ENCODE measurements around the gene PTDSS2. TPM values are rescaled to one million over a fixed set of nuclear protein-coding genes. Genes with fewer than 3 reads are reported as not detected.

The PTDSS2 gene
- total and polyA plus RNA-seq, 7 donors: 4.8 to 76.2 (median 30.1) TPM

DNA sequence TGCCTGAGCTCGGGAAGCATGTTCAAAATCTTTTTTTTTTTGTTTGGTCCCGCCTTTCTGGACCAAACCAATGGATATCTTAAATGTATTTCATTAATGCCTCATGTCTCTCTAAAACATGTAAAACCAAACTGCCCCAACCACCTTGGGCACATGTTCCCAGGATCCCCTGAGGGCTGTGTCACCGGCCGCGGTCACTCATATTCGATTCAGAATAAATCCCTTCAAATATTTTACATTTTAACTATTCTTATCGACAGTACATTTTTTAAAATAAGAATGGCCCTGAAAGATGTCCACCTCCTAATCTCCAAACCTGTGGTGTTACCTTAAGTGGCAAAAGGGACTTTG is 54.9 kb downstream of the PTDSS2 start:
- DNase-seq: no peak
- no peaks in the 10 kb centered on the region for H3K9me3 ChIP-seq
- peaks cover 0 to 54% (median 48%) of the 10 kb centered on the region in 4 donors for H3K4me1 ChIP-seq
- WGBS, 2 donors: 72 to 75% methylated on average over 7 of the region's 7 CpGs
- H3K27ac ChIP-seq: peak overlapping the region; percentile 97 to 100 (median 99)
- H3K27me3 ChIP-seq: no peaks in the 10 kb centered on the region
- peak overlapping the region in 3 of 4 donors; percentile 53 to 91 (median 56) for H3K4me3 ChIP-seq
- no peak for TF ChIP-seq CTCF (IDR thresholded peaks at IDR 0.05)
- no peak for TF ChIP-seq EP300 (IDR thresholded peaks at IDR 0.05)
- no peak for TF ChIP-seq POLR2A (IDR thresholded peaks at IDR 0.05)
- no peak for TF ChIP-seq POLR2AphosphoS5 (IDR thresholded peaks at IDR 0.05)
- peaks cover 14 to 28% (median 17%) of the 10 kb centered on the region in 4 donors for H3K36me3 ChIP-seq
- intact Hi-C loops (cut with DNase I): loop anchor here (5.0 to 10.0 kb wide), 2 partner anchors 200 to 298 kb away; partner anchors contain the start of genes BET1L, IFITM2 and RIC8A

DNA sequence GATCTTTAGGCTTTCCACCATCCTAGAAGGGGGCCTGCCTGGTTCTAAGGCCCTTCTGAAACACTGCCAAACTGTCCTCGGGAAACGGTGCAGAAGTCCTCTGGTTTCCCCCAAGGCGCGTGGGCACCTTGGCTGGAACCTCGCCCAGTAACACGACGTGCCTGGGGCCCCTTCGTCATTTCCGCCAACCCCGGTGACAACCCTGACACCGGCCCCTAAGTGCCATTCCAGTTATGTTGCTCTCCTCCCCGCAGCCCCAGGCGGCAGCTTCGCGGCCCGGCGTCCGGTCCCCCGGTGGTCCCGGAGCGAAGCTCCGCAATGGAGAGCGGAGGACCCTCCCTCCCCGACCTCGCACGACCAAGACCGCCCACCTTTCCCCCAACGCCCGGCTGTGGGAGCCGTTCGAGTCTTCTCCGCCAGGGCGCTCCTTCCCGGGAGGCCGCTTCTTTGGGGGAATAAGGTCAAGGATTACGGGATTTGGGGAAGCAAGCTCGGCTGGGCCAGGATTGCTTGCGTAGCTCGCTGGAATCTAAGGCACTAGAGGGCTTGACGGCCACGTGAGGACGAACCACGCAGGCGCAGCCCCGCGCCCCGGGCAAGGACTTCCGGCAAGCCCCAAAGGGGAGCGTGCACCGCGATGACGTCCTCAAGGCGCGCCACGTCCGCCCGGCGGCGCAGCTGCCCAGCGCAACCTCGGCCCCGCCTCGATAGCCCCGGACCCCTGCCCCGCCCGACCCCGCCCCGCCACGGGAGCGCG is 56.3 kb downstream of the PTDSS2 start:
- no peaks in the 10 kb centered on the region for H3K9me3 ChIP-seq
- H3K4me3 ChIP-seq: peak overlapping the region; percentile 70 to 94 (median 92)
- H3K36me3 ChIP-seq: peaks cover 0 to 26% (median 4%) of the 10 kb centered on the region in 4 donors
- TF ChIP-seq CTCF (IDR thresholded peaks at IDR 0.05): no peak
- peak in 1 of 2 donors; percentile 59 for TF ChIP-seq POLR2A (IDR thresholded peaks at IDR 0.05)
- TF ChIP-seq POLR2AphosphoS5 (IDR thresholded peaks at IDR 0.05): peak; percentile 38 to 87 (median 78)
- peak in 2 of 4 donors; percentile 77 to 82 for TF ChIP-seq EP300 (IDR thresholded peaks at IDR 0.05)
- H3K4me1 ChIP-seq: peaks cover 0 to 54% (median 48%) of the 10 kb centered on the region in 4 donors
- no peaks in the 10 kb centered on the region for H3K27me3 ChIP-seq
- intact Hi-C loops (cut with DNase I): loop anchor here (2.0 to 10.0 kb wide), 4 partner anchors 58 to 299 kb away; partner anchors contain the start of genes BET1L, IFITM2 and RIC8A
- DNase-seq: peak; percentile 99
- peak overlapping the region; percentile 97 to 100 (median 99) for H3K27ac ChIP-seq
- 0% methylated on average over 71 of the region's 71 CpGs for WGBS, 2 donors

DNA sequence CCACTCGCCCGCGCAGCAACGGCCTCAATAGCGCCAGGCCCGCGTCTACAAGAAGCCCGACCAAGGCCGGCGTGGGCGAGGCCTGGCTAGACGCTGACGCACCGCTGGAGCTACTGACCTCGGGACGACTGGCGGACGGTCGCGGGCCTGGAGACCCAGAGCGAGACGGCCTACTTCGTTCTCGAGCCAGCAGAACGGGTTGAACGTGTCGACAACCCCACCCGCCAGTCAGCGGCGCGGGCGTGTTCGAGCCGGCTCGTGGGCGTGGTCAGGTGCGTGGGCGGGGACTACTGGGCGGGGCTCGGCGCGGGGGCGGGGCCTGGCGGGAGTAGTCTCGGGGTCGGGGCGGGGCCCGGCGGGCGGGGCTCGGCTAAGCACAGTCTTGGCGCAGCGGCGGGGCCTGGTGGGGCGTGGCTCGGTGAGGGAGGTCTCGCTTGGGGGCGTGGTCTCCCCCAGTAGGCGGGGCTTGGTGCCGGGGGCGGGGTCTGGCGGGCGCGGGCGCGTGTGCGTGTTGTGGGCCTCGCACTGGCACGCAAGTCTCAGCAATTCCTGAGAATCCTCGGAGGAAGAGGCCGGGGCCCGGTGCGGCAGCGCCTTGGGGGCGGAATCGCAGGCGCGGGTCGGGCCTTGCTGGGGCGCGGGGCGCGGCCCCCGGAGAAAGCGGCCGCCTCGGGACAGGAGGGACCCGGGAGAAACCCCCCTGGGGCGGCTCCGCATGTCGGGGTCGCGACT is 57.1 kb downstream of the PTDSS2 start, which contains the start of gene RNH1:
TSS of gene RNH1 (minus strand) at position 248 of the 732 bp plus-strand sequence. CDS start 5,080 bp downstream, outside the sequence.
- WGBS, 2 donors: 1% methylated on average over 93 of the region's 93 CpGs
- DNase-seq: peak; percentile 99
- TF ChIP-seq POLR2A (IDR thresholded peaks at IDR 0.05): peak; percentile 51 to 75
- peak in 3 of 4 donors; percentile 84 to 91 (median 89) for TF ChIP-seq POLR2AphosphoS5 (IDR thresholded peaks at IDR 0.05)
- TF ChIP-seq CTCF (IDR thresholded peaks at IDR 0.05): no peak
- TF ChIP-seq EP300 (IDR thresholded peaks at IDR 0.05): no peak
- H3K36me3 ChIP-seq: peaks cover 0 to 21% (median under 1%) of the 10 kb centered on the region in 4 donors
- H3K4me1 ChIP-seq: peaks cover 0 to 52% (median 48%) of the 10 kb centered on the region in 4 donors
- intact Hi-C loops (cut with DNase I): loop anchor here (2.0 to 10.0 kb wide), 4 partner anchors 58 to 300 kb away; partner anchors contain the start of genes BET1L, IFITM2 and RIC8A
- peak within 1 kb of the TSS; percentile 97 to 100 (median 99) for H3K27ac ChIP-seq
- H3K4me3 ChIP-seq: peak within 1 kb of the TSS; percentile 70 to 94 (median 92)
- no peaks in the 10 kb centered on the region for H3K9me3 ChIP-seq
- H3K27me3 ChIP-seq: no peaks in the 10 kb centered on the region

DNA sequence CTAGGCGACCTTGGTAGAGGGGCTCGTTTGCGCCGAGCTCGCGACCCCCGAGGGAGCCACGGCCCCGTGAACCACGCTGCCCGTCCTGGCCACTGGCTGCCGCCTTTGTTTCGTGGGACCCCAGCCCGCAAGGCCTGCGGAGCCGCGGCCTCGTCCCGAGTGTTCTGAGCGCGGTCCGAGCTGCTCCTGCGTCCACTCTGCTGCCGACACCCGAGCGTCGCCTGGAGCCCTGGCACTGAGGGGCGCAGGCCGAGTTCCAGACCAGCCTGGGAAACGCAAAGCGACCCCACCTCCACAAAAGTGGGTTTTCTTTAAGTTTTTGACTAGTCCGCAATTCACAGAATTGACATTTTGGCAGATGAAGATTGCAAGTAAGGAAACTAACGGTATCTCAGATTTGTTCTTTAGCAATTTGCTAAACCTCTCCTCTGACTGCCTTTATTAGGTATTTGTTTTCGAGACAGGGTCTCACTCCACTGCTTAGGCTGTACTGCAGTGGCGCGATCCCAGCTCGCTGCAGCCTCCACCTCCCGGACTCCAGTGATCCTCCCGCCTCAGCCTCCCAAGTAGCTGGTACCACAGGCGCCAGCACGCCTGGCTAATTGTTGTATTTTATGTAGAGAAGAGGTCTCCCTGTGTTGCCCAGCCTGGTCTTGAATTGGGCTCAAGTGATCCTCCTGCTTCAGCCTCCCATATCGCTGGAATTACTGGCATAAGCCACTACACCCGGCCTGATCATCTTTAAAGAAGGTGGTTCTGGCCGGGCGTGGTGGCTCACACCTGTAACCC is 57.8 kb downstream of the PTDSS2 start:
- H3K27me3 ChIP-seq: no peaks in the 10 kb centered on the region
- H3K36me3 ChIP-seq: peaks cover 0 to 21% (median 0%) of the 10 kb centered on the region in 4 donors
- no peak for DNase-seq
- H3K9me3 ChIP-seq: no peaks in the 10 kb centered on the region
- 48 to 58% methylated on average over 45 of the region's 45 CpGs for WGBS, 2 donors
- H3K27ac ChIP-seq: peak overlapping the region; percentile 97 to 100 (median 99)
- intact Hi-C loops (cut with DNase I): loop anchor here (2.0 to 10.0 kb wide), 4 partner anchors 59 to 301 kb away; partner anchors contain the start of genes BET1L, IFITM2 and RIC8A
- H3K4me1 ChIP-seq: peaks cover 0 to 44% (median 41%) of the 10 kb centered on the region in 4 donors
- H3K4me3 ChIP-seq: peak overlapping the region; percentile 53 to 92 (median 80)
- TF ChIP-seq POLR2A (IDR thresholded peaks at IDR 0.05): no peak
- TF ChIP-seq EP300 (IDR thresholded peaks at IDR 0.05): no peak
- TF ChIP-seq POLR2AphosphoS5 (IDR thresholded peaks at IDR 0.05): no peak
- TF ChIP-seq CTCF (IDR thresholded peaks at IDR 0.05): no peak
